ENCODE results near the gene APLP2. TPM values are rescaled to one million over a fixed set of nuclear protein-coding genes. Genes with fewer than 3 reads are reported as not detected.

Gene APLP2
- total and polyA plus RNA-seq, 4 donors = 190 to 337 (median 233) TPM

- no peak for TF ChIP-seq CTCF (IDR thresholded peaks at IDR 0.05; ENCODE audit: low read depth, low read length, missing input control)
- no peak for TF ChIP-seq JUND (IDR thresholded peaks at IDR 0.05)
These were observed 58.9 kb downstream of the APLP2 start (continued) for GRCh38 chr11:130128626-130129025.

- DNase-seq (ENCODE audit: low spot score) = no peak
- no peak overlapping the region for H3K27ac ChIP-seq (ENCODE audit: low read depth in 1 of 2, low read length in 2 of 2)
- WGBS = 83% methylated on average over 11 of the region's 11 CpGs
These were observed 60.2 kb downstream of the APLP2 start for GRCh38 chr11:130129922-130130321.

More at GRCh38 chr11:130129922-130130321, 60.2 kb downstream of the APLP2 start:
- Histone ChIP-seq H3K9me3 (ENCODE audit: control insufficient read depth in 4 of 4, low read length in 3 of 4) (no peaks in the 10 kb centered on the region), H3K4me1 (ENCODE audit: control insufficient read depth in 4 of 4, insufficient read depth in 4 of 4, low read length in 3 of 4) (peaks cover 0 to 2% (median 0%) of the 10 kb centered on the region in 4 donors), H3K36me3 (ENCODE audit: control insufficient read depth in 4 of 4, insufficient read depth in 3 of 4, low read depth in 1 of 4, low read length in 3 of 4) (peaks cover 5 to 49% (median 42%) of the 10 kb centered on the region in 4 donors), H3K9ac (ENCODE audit: low read depth in 1 of 2, low read length in 2 of 2) (no peak overlapping the region), H3K4me3 (ENCODE audit: low read depth in 1 of 3, low read length in 3 of 3) (no peak overlapping the region), H3K27me3 (ENCODE audit: control insufficient read depth in 4 of 4, insufficient read depth in 4 of 4, low read length in 3 of 4) (no peaks in the 10 kb centered on the region)
- TF ChIP-seq REST (IDR thresholded peaks at IDR 0.05) = no peak
- TF ChIP-seq CTCF (IDR thresholded peaks at IDR 0.05; ENCODE audit: low read depth, low read length, missing input control) = no peak
- TF ChIP-seq HNF4G (IDR thresholded peaks at IDR 0.05) = no peak
- no peak for TF ChIP-seq HNF4A (conservative IDR thresholded peaks at IDR 0.05)
- TF ChIP-seq NR2F2 (IDR thresholded peaks at IDR 0.05) = no peak
- TF ChIP-seq RXRA (IDR thresholded peaks at IDR 0.05) = no peak
- no peak for TF ChIP-seq GABPA (IDR thresholded peaks at IDR 0.05 in 1 of 2, conservative IDR thresholded peaks at IDR 0.05 in 1 of 2)
- no peak for TF ChIP-seq TAF1 (conservative IDR thresholded peaks at IDR 0.05)
- TF ChIP-seq ZBTB33 (IDR thresholded peaks at IDR 0.05) = no peak
- no peak for TF ChIP-seq SP1 (IDR thresholded peaks at IDR 0.05)
- TF ChIP-seq EGR1 (IDR thresholded peaks at IDR 0.05; ENCODE audit: low read depth in 2 of 2) = no peak
- TF ChIP-seq, protein P1, sequence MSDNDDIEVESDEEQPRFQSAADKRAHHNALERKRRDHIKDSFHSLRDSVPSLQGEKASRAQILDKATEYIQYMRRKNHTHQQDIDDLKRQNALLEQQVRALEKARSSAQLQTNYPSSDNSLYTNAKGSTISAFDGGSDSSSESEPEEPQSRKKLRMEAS (IDR thresholded peaks at IDR 0.05) = no peak
- TF ChIP-seq YY1 (IDR thresholded peaks at IDR 0.05) = no peak
- no peak for TF ChIP-seq RAD21 (IDR thresholded peaks at IDR 0.05)
- no peak for TF ChIP-seq FOXA1 (IDR thresholded peaks at IDR 0.05)
- TF ChIP-seq, protein P2, sequence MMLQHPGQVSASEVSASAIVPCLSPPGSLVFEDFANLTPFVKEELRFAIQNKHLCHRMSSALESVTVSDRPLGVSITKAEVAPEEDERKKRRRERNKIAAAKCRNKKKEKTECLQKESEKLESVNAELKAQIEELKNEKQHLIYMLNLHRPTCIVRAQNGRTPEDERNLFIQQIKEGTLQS (IDR thresholded peaks at IDR 0.05) = no peak
- no peak for TF ChIP-seq FOXA2 (IDR thresholded peaks at IDR 0.05)
- no peak for TF ChIP-seq JUND (IDR thresholded peaks at IDR 0.05)
